Liver (tissue), 9 donors: ENCODE results near the gene CRADD. TPM values are rescaled to one million over a fixed set of nuclear protein-coding genes. Genes with fewer than 3 reads are reported as not detected.

Experiments used
- DNase-seq: peaks from one replicate; pipeline ENCODE4 v3.0.0-alpha.2; 2017; ENCODE audit warnings: low spot score
- H3K27ac ChIP-seq, 2 donors: one replicate each; pipeline ENCODE4 v1.7.0; 2013; ENCODE audit warnings: inconsistent platforms in 2 of 2, low read length in 2 of 2, control low read depth in 1 of 2, low read depth in 1 of 2, mild to moderate bottlenecking in 1 of 2
- H3K27me3 ChIP-seq, 4 donors: one replicate each; pipeline versions ENCODE4 v1.6.1 to v1.7.0; 2013; ENCODE audit warnings: low read length in 3 of 4, inconsistent platforms in 1 of 4, mild to moderate bottlenecking in 1 of 4, moderate library complexity in 1 of 4; ENCODE audit not compliant: control insufficient read depth in 4 of 4, insufficient read depth in 4 of 4
- H3K36me3 ChIP-seq, 4 donors: one replicate each; pipeline versions ENCODE4 v1.6.1 to v1.7.0; 2013; ENCODE audit warnings: low read length in 3 of 4, mild to moderate bottlenecking in 3 of 4, low read depth in 1 of 4, moderate library complexity in 1 of 4; ENCODE audit not compliant: control insufficient read depth in 4 of 4, insufficient read depth in 3 of 4
- H3K4me1 ChIP-seq, 4 donors: one replicate each; pipeline versions ENCODE4 v1.6.1 to v1.7.0; 2013; ENCODE audit warnings: low read length in 3 of 4, mild to moderate bottlenecking in 3 of 4, moderate library complexity in 1 of 4; ENCODE audit not compliant: control insufficient read depth in 4 of 4, insufficient read depth in 4 of 4
- H3K4me3 ChIP-seq, 3 donors: one replicate each; pipeline versions ENCODE4 v1.6.1 to v1.7.0; 2013; ENCODE audit warnings: low read length in 3 of 3, control low read depth in 1 of 3, low read depth in 1 of 3, mild to moderate bottlenecking in 1 of 3
- H3K9ac ChIP-seq, 2 donors: one replicate each; pipeline ENCODE4 v1.7.0; 2013; ENCODE audit warnings: low read length in 2 of 2, mild to moderate bottlenecking in 2 of 2, moderate library complexity in 2 of 2, control low read depth in 1 of 2, low read depth in 1 of 2
- H3K9me3 ChIP-seq, 4 donors: one replicate each; pipeline versions ENCODE4 v1.6.1 to v1.7.0; 2013; ENCODE audit warnings: low read length in 3 of 4; ENCODE audit not compliant: control insufficient read depth in 4 of 4
- FOXA1 ChIP-seq: IDR thresholded peaks from 2 replicates; pipeline ENCODE4 v1.6.1; 2016; ENCODE audit warnings: antibody characterized with exemption
- FOXA2 ChIP-seq: IDR thresholded peaks from 2 replicates; pipeline ENCODE4 v1.6.1; 2016; ENCODE audit warnings: antibody characterized with exemption
- GABPA ChIP-seq, 2 donors: IDR thresholded peaks in 1 of 2; conservative IDR thresholded peaks in 1 of 2; 2 replicates each; pipeline ENCODE4 v1.6.1; 2016; ENCODE audit warnings: antibody characterized with exemption in 2 of 2, mild to moderate bottlenecking in 1 of 2, moderate library complexity in 1 of 2
- HNF4A ChIP-seq, 2 donors: conservative IDR thresholded peaks; 2 replicates each; pipeline ENCODE4 v1.6.1; 2016; ENCODE audit warnings: antibody characterized with exemption in 2 of 2, mild to moderate bottlenecking in 2 of 2
- HNF4G ChIP-seq: IDR thresholded peaks from 2 replicates; pipeline ENCODE4 v1.6.1; 2016; ENCODE audit warnings: antibody characterized with exemption
- JUND ChIP-seq, 2 donors: IDR thresholded peaks; 2 replicates each; pipeline ENCODE4 v1.6.1; 2016; ENCODE audit warnings: antibody characterized with exemption in 2 of 2
- MAX ChIP-seq: IDR thresholded peaks from 2 replicates; pipeline ENCODE4 v1.6.1; 2016; ENCODE audit warnings: antibody characterized with exemption
- NR2F2 ChIP-seq: IDR thresholded peaks from 2 replicates; pipeline ENCODE4 v1.6.1; 2016; ENCODE audit warnings: antibody characterized with exemption
- RAD21 ChIP-seq, 2 donors: IDR thresholded peaks; 2 replicates each; pipeline ENCODE4 v1.6.1; 2016; ENCODE audit warnings: antibody characterized with exemption in 2 of 2, mild to moderate bottlenecking in 2 of 2
- REST ChIP-seq: IDR thresholded peaks from 2 replicates; pipeline ENCODE4 v1.6.1; 2016; ENCODE audit warnings: antibody characterized with exemption, mild to moderate bottlenecking
- SP1 ChIP-seq: IDR thresholded peaks from 2 replicates; pipeline ENCODE4 v1.6.1; 2018; ENCODE audit warnings: antibody characterized with exemption, mild to moderate bottlenecking
- TAF1 ChIP-seq: conservative IDR thresholded peaks from 2 replicates; pipeline ENCODE4 v1.6.1; 2016; ENCODE audit warnings: antibody characterized with exemption, mild to moderate bottlenecking
- YY1 ChIP-seq: IDR thresholded peaks from 2 replicates; pipeline ENCODE4 v1.6.1; 2016; ENCODE audit warnings: antibody characterized with exemption, mild to moderate bottlenecking
- WGBS: extraction: QIAGEN DNeasy Blood & Tissue Kit; methylation state at CpG from one replicate; pipeline ENCODE4 v1.1.7; 2013; 5-methylcytosine and 5-hydroxymethylcytosine counted together
- polyA plus RNA-seq, 2 donors: library from polyadenylated mRNA; stranded (reverse) in 1 of 2; unstranded in 1 of 2; fragments of 200-250 nt in 1 of 2; fragments of >200 nt in 1 of 2; fragmentation: Nextera tagmentation in 1 of 2; extraction: Ambion mirVana in 1 of 2; gene quantifications; one replicate each; pipeline versions ENCODE4 v1.2.1 to v1.2.3, GENCODE V29; 2013 to 2015
- total RNA-seq, 2 donors: library from RNA; depleted of rRNA; stranded (reverse); fragments of >200 nt; gene quantifications; one replicate each; pipeline ENCODE4 v1.2.3, GENCODE V29; 2014
- TF ChIP-seq, protein P1 (sequence below): IDR thresholded peaks from 2 replicates; pipeline ENCODE4 v1.6.1; 2016; ENCODE audit warnings: antibody characterized with exemption
- TF ChIP-seq, protein P2 (sequence below): IDR thresholded peaks from 2 replicates; pipeline ENCODE4 v1.6.1; 2016; ENCODE audit warnings: antibody characterized with exemption
- donor health status: healthy.
- donor health status: healthy.
- donor health status: healthy.
- donor health status: healthy.
- donor health status: healthy.

Gene CRADD
- total and polyA plus RNA-seq, 4 donors, result 19.4 to 48.9 (median 29.6) TPM

GRCh38 chr12:93876360-93876759, 199.2 kb downstream of the CRADD start:
- H3K4me3 ChIP-seq, result no peak overlapping the region
- no peak for DNase-seq
- no peaks in the 10 kb centered on the region for H3K4me1 ChIP-seq
- no peak overlapping the region for H3K27ac ChIP-seq
- no peak overlapping the region for H3K9ac ChIP-seq
- TF ChIP-seq YY1 (no peak), NR2F2 (no peak), REST (no peak), SP1 (no peak), HNF4A (conservative IDR thresholded peaks at IDR 0.05) (no peak), FOXA1 (no peak), FOXA2 (no peak), GABPA (IDR thresholded peaks at IDR 0.05 in 1 of 2, conservative IDR thresholded peaks at IDR 0.05 in 1 of 2) (no peak), HNF4G (no peak)
- TF ChIP-seq, protein P1, sequence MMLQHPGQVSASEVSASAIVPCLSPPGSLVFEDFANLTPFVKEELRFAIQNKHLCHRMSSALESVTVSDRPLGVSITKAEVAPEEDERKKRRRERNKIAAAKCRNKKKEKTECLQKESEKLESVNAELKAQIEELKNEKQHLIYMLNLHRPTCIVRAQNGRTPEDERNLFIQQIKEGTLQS, result no peak
- no peaks in the 10 kb centered on the region for H3K36me3 ChIP-seq
- H3K9me3 ChIP-seq, result peaks cover 0 to 8% (median 3%) of the 10 kb centered on the region in 4 donors
- H3K27me3 ChIP-seq, result no peaks in the 10 kb centered on the region

- H3K27me3 ChIP-seq, result no peaks in the 10 kb centered on the region
- H3K9ac ChIP-seq, result no peak overlapping the region
- no peaks in the 10 kb centered on the region for H3K4me1 ChIP-seq
- H3K36me3 ChIP-seq, result no peaks in the 10 kb centered on the region
- no peak overlapping the region for H3K4me3 ChIP-seq
- H3K9me3 ChIP-seq, result peaks cover 0 to 4% (median 2%) of the 10 kb centered on the region in 4 donors
- no peak for DNase-seq
- TF ChIP-seq HNF4G, result no peak
- no peak for TF ChIP-seq TAF1
- no peak overlapping the region for H3K27ac ChIP-seq
Observed at GRCh38 chr12:93877446-93877845, 200.3 kb downstream of the CRADD start.

DNA sequence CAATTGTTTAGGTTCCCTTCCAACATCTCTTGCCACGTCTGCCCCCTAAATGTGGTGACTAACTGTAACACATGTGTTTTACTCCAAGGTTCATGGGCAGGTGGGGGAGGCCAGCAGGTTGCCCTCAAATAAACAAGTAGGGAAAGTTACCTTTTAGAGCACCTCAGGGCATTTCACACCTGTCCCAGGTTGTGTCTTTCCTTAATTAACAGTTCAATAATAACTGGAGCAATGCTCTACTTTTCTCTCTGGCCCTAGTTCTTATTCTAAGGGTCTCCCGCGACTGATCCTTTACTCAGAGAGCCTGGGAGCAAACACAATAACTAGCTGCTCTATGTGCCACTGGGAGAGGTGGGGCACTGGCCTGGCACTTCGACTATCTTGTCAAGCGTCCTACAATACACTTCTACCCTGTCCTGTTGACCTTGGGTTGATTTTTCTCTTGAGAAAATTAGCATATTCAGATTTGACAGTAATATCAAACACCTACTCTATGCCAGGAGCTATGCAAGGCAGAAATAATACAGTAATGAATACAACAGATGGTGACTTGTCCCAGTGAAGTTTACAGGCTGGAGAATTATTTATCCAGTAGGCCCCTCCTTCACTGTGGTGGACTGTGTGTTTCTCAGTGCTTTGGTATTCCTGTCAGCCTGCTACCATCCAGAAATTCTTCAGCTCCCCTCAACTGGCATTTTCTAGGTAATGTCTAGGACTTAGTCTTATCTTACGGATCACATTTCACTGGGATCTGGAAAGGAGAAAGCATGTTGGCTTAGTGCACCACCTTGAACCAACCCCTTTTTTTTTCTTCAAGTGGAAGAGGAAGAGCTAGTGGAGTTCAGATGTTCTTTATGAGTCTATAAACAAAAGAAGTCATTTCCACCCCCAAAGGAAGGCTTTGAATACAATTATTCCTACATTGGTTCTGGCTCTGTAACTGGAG, 202.6 kb downstream of the CRADD start:
- DNase-seq, result no peak
- Histone ChIP-seq H3K4me1 (no peaks in the 10 kb centered on the region), H3K9me3 (no peaks in the 10 kb centered on the region), H3K9ac (no peak overlapping the region), H3K4me3 (no peak overlapping the region), H3K27ac (no peak overlapping the region), H3K27me3 (no peaks in the 10 kb centered on the region), H3K36me3 (no peaks in the 10 kb centered on the region)
- TF ChIP-seq, protein P1, result no peak
- no peak for TF ChIP-seq FOXA2
- no peak for TF ChIP-seq HNF4G
- no peak for TF ChIP-seq HNF4A (conservative IDR thresholded peaks at IDR 0.05)
- no peak for TF ChIP-seq FOXA1
- no peak for TF ChIP-seq RAD21 (IDR thresholded peaks at IDR 0.05)
- no peak for TF ChIP-seq JUND (IDR thresholded peaks at IDR 0.05)
- no peak for TF ChIP-seq MAX
- TF ChIP-seq, protein P2, sequence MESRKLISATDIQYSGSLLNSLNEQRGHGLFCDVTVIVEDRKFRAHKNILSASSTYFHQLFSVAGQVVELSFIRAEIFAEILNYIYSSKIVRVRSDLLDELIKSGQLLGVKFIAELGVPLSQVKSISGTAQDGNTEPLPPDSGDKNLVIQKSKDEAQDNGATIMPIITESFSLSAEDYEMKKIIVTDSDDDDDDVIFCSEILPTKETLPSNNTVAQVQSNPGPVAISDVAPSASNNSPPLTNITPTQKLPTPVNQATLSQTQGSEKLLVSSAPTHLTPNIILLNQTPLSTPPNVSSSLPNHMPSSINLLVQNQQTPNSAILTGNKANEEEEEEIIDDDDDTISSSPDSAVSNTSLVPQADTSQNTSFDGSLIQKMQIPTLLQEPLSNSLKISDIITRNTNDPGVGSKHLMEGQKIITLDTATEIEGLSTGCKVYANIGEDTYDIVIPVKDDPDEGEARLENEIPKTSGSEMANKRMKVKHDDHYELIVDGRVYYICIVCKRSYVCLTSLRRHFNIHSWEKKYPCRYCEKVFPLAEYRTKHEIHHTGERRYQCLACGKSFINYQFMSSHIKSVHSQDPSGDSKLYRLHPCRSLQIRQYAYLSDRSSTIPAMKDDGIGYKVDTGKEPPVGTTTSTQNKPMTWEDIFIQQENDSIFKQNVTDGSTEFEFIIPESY, result no peak
- TF ChIP-seq GABPA (IDR thresholded peaks at IDR 0.05 in 1 of 2, conservative IDR thresholded peaks at IDR 0.05 in 1 of 2), result no peak
- WGBS, result 91% methylated on average over 6 of the region's 6 CpGs
